ENCODE data around the gene AKAP13.
"Not testable (repeated sequence)": the region's sequence is repeated elsewhere in the genome, so short reads cannot be mapped to it uniquely, and the experiment has no call there.

AKAP13 gene

GRCh38 chr15:85336880-85337279, 43.5 kb upstream of the AKAP13 start:
- DNase-seq (ENCODE audit: low spot score): no peak
- TF ChIP-seq, protein P1, sequence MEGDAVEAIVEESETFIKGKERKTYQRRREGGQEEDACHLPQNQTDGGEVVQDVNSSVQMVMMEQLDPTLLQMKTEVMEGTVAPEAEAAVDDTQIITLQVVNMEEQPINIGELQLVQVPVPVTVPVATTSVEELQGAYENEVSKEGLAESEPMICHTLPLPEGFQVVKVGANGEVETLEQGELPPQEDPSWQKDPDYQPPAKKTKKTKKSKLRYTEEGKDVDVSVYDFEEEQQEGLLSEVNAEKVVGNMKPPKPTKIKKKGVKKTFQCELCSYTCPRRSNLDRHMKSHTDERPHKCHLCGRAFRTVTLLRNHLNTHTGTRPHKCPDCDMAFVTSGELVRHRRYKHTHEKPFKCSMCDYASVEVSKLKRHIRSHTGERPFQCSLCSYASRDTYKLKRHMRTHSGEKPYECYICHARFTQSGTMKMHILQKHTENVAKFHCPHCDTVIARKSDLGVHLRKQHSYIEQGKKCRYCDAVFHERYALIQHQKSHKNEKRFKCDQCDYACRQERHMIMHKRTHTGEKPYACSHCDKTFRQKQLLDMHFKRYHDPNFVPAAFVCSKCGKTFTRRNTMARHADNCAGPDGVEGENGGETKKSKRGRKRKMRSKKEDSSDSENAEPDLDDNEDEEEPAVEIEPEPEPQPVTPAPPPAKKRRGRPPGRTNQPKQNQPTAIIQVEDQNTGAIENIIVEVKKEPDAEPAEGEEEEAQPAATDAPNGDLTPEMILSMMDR (IDR thresholded peaks at IDR 0.05; ENCODE audit: extremely low read depth, missing control alignments): no peak

DNA sequence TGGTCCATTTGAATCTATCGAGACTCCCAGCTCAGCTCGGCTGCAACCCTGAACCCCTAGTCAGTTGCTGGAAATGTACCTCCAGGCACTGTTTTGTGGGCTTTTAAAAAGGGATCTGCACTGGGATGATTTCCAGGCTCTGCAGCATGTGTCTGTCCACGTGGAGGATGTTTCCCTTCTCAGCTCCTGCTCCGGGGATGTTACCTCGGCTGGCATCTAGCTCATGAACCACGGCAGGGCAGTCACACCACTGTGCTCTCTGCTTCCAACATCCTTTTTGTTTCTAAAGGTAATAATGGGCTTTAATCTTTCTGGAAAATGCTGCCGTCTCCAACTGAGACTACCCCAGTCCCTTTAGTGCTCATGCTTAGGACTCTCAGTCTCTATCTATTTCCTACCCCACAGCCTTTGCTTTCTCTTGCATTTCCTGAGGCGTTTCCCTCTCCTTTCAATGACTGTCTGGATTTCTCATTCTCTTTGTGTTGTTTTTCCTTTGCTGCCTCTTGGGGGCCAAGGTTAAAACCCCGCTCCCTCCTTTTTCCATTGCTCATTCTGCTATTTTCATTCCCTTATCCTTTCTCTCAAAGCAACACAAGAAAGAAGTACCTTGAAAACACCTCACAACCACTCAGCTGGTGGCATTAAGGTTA, 42.9 kb upstream of the AKAP13 start:
- TF ChIP-seq, protein P1 (IDR thresholded peaks at IDR 0.05; ENCODE audit: extremely low read depth, missing control alignments): no peak
- no peak for DNase-seq (ENCODE audit: low spot score)

- no peak for DNase-seq (ENCODE audit: low spot score)
- TF ChIP-seq, protein P1 (IDR thresholded peaks at IDR 0.05; ENCODE audit: extremely low read depth, missing control alignments): no peak
Observed at GRCh38 chr15:85340321-85340665, 40.1 kb upstream of the AKAP13 start.

DNA sequence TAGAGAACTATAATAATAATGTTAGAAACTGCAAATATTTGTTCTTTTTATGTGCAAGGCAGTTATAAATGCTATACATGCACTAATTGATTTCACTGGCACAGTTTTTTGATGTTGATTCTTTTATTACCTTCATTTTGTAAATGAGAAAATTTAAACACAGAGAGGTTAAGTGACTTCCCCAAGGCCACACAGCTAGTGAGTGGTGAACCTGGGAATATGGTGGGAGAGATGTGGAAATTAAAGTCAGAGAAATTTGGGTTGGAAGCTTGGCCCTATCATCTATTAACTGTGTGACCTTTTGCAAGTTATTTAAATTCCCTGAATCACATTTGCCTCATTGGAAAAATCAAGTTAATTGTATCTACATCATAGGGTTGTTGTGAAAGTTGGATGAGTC, 39.6 kb upstream of the AKAP13 start:
- TF ChIP-seq, protein P1 (IDR thresholded peaks at IDR 0.05; ENCODE audit: extremely low read depth, missing control alignments): no peak
- no peak for DNase-seq (ENCODE audit: low spot score)

- DNase-seq (ENCODE audit: low spot score): not testable (repeated sequence)
Observed at GRCh38 chr15:85342163-85342562, 38.2 kb upstream of the AKAP13 start.

GRCh38 chr15:85343443-85343842, 37.0 kb upstream of the AKAP13 start:
- not testable (repeated sequence) for DNase-seq (ENCODE audit: low spot score)

GRCh38 chr15:85344241-85344640, 36.2 kb upstream of the AKAP13 start:
- DNase-seq (ENCODE audit: low spot score): not testable (repeated sequence)

DNA sequence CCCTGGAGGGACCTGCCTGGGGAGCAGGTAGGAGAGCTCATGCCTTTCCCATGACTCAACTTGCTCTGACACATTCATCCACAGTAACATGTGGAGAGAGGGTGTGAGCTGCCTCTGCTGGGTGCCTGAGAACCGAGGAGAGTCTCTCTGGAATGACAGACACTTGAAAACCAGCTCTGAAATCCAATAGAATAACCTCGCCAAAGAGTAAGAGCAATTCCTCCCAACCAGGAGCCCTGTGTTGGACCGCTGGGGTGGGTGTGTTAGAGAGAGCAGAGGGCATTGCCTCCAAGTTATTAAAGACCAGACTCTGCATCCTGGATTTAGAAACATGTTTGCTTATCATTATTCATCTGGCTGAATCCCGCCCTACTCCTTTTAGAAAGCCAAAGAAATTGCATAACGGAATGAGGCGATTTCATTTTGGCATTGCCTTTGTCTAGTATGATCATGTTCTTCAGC, 35.7 kb upstream of the AKAP13 start:
- DNase-seq (ENCODE audit: low spot score): not testable (repeated sequence)

GRCh38 chr15:85345196-85345918, 35.0 kb upstream of the AKAP13 start:
- not testable (repeated sequence) for DNase-seq (ENCODE audit: low spot score)

DNA sequence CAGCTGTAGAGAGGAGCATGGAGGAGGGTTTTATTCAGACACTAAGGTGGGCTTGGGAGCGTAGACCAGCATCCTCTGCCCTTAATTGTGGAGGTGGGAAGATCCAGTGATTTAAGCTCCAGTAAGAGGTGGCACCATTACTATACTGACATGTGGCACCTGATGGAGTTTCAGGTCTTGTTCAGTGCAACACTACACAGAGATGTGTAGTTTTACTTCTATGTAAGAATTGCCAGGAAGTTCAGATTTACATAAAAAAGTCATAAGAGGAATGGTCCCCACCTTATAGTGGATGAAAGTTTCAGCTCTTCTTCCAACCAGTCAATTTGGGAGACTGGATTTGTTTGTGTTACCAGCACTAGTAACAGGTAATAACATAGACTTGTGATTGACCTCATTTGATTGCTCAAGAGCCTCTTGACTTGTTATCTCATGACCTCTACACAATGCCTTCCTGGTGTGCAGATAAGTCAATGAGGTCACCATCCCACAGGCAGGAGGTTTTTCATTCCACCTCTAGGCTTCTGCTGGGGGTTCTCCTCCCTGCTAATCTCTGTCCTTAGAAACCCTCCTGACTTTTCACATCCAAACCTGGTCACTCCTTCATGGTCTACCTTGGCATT, 33.8 kb upstream of the AKAP13 start:
- DNase-seq (ENCODE audit: low spot score): not testable (repeated sequence)

- not testable (repeated sequence) for DNase-seq (ENCODE audit: low spot score)
Observed at GRCh38 chr15:85347264-85348047, 32.9 kb upstream of the AKAP13 start.

- DNase-seq (ENCODE audit: low spot score): not testable (repeated sequence)
Observed at GRCh38 chr15:85348048-85348766, 32.2 kb upstream of the AKAP13 start.

DNA sequence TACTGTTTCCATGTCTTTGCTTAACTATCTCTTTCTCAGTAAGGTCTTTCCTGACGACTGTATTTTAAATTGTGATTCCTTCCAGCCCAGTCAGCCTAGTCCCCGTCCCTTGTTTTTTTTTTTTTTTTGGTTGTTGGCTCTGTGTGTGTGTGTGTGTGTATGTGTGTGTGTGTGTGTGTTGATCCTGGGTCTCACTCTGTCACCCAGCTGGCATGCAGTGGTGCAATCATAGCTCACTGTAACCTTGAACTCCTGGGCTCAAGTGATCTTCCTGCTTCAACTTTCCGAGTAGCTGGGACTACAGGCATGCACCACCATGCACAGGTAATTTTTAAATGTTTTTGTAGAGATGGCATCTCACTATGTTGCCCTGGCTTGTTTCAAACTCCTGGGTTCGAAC, 31.3 kb upstream of the AKAP13 start:
- DNase-seq (ENCODE audit: low spot score): not testable (repeated sequence)
